ENCODE data around the gene TMEM9. TPM values are rescaled to one million over a fixed set of nuclear protein-coding genes. Genes with fewer than 3 reads are reported as not detected.

Gene TMEM9
- total and polyA plus RNA-seq, 9 of the 15 experiments (the other 6 are each of a cell fraction or from before 2014, with no cell fraction given) = 30.4 to 107 (median 67.6) TPM

DNA sequence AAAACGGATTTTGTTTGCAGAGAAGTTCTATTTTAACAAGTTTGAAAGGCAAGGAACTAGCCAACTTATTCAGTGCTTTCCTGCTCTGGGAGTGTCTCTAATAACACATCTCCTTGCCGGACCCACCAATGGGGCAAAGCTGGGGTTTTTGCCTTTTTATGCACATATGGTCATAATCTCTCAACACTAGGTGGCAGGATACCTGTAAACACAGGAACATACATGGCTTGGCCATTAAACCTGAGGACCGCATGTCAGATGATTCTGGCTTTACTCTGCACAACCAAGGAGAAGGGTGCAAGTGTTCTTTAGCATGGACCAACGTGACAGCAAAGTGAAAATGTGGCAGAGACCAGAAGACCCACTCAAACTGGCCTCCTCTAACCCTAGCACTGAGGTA is 4.9 kb downstream of the TMEM9 start:
- no peak overlapping the region for H3K9ac ChIP-seq (ENCODE audit: insufficient read depth in 1 of 2, low read depth in 2 of 2, low read length in 2 of 2)
- POLR2A ChIA-PET = interaction anchor here (0.6 to 2.4 kb wide), 4 partner anchors 10 to 385 kb away, joined by 3 to 8 read pairs (median 3); no protein-coding TSS in a partner anchor
- H3K4me3 ChIP-seq = no peak overlapping the region
- 29% methylated on average over 4 of the region's 4 CpGs for WGBS (ENCODE audit: insufficient coverage, low coverage, missing lambda C conversion rate)
- peaks cover 6% of the 10 kb centered on the region; the same call in 1 of the 2 replicates for H4K20me1 ChIP-seq (replicated peaks; ENCODE audit: control insufficient read depth, insufficient read depth, low read length)
- H3K27me3 ChIP-seq (ENCODE audit: control insufficient read depth in 2 of 2, insufficient read depth in 2 of 2, low read length in 2 of 2) = no peaks in the 10 kb centered on the region
- DNase-seq (ENCODE audit: extremely low read depth in 1 of 4, low spot score in 3 of 4) (peak; percentile 66 to 72 (median 70)), FAIRE-seq (peak; percentile 94), ATAC-seq (peak; percentile 68)
- intact Hi-C loops (cut with micrococcal nuclease) = loop anchor here (1.0 kb wide), 2 partner anchors 36 to 74 kb away; no protein-coding TSS in a partner anchor
- in situ Hi-C loops (cut with MboI) = loop anchor here (5.0 kb wide), 1 partner anchor 68 kb away; no protein-coding TSS in a partner anchor
- no peak overlapping the region for H3K27ac ChIP-seq (ENCODE audit: extremely low read depth, low read depth, low read length)
- H3K9me1 ChIP-seq (ENCODE audit: control insufficient read depth, insufficient read depth, low read length) = no peaks in the 10 kb centered on the region
- H3K4me2 ChIP-seq (ENCODE audit: insufficient read depth, low read length) = no peak overlapping the region
- peaks cover 84% of the 10 kb centered on the region for H3K36me3 ChIP-seq (ENCODE audit: control insufficient read depth, insufficient read depth, low read length)
- H3K4me1 ChIP-seq (replicated peaks in 1 of 2; ENCODE audit: control insufficient read depth in 2 of 2, insufficient read depth in 2 of 2, low read length in 2 of 2) = peaks cover 8 to 16% of the 10 kb centered on the region in 2 experiments; a peak in 4 of 5 replicates
- BruUV-seq (replicated peaks) = no TSS peak
- CTCF ChIA-PET (ENCODE audit: low intra/inter-chr PET ratio) = interaction anchor here (0.5 to 3.3 kb wide), 4 partner anchors 20 to 250 kb away, joined by 3 to 23 read pairs (median 13); partner anchors contain the start of gene LAD1
- peaks cover 12% of the 10 kb centered on the region; the same call in 2 of the 3 replicates for H3K79me2 ChIP-seq (ENCODE audit: control insufficient read depth, insufficient read depth, low read length)
- no peaks in the 10 kb centered on the region for H3K9me3 ChIP-seq (replicated peaks; ENCODE audit: control insufficient read depth, insufficient read depth, low read depth, low read length)
- no peak overlapping the region for H2AFZ ChIP-seq (ENCODE audit: low read depth, low read length)
- TF ChIP-seq HDAC3 (IDR thresholded peaks at IDR 0.05; ENCODE audit: borderline replicate concordance, partially characterized antibody) = no peak
- no peak for TF ChIP-seq NEUROD1 (IDR thresholded peaks at IDR 0.05; ENCODE audit: borderline replicate concordance, low read depth, low read length, partially characterized antibody)
- no peak for TF ChIP-seq USF1 (CRISPR knock-in tag; IDR thresholded peaks at IDR 0.05)
- no peak for TF ChIP-seq COPS2 (conservative IDR thresholded peaks at IDR 0.05)
- no peak for TF ChIP-seq ERF (CRISPR knock-in tag; IDR thresholded peaks at IDR 0.05)
- TF ChIP-seq CREM (IDR thresholded peaks at IDR 0.05; ENCODE audit: low read depth) = no peak
- TF ChIP-seq SMC3 (conservative IDR thresholded peaks at IDR 0.05; ENCODE audit: insufficient read depth, low read depth, low read length) = peak; percentile 67
- TF ChIP-seq ZNF347 (CRISPR knock-in tag; IDR thresholded peaks at IDR 0.05; ENCODE audit: low read depth) = no peak
- TF ChIP-seq RAD21 (CRISPR knock-in tag; conservative IDR thresholded peaks at IDR 0.05 in 1 of 2, IDR thresholded peaks at IDR 0.05 in 1 of 2) = peak; percentile 70 to 83
- TF ChIP-seq, protein P1, sequence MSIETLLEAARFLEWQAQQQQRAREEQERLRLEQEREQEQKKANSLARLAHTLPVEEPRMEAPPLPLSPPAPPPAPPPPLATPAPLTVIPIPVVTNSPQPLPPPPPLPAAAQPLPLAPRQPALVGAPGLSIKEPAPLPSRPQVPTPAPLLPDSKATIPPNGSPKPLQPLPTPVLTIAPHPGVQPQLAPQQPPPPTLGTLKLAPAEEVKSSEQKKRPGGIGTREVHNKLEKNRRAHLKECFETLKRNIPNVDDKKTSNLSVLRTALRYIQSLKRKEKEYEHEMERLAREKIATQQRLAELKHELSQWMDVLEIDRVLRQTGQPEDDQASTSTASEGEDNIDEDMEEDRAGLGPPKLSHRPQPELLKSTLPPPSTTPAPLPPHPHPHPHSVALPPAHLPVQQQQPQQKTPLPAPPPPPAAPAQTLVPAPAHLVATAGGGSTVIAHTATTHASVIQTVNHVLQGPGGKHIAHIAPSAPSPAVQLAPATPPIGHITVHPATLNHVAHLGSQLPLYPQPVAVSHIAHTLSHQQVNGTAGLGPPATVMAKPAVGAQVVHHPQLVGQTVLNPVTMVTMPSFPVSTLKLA (conservative IDR thresholded peaks at IDR 0.05) = peak; percentile 29 to 43; a peak in 1 of 4 replicates
- peak; percentile 40 to 47; a peak in 1 of 4 replicates for TF ChIP-seq FOXK2 (conservative IDR thresholded peaks at IDR 0.05 in 1 of 2, IDR thresholded peaks at IDR 0.05 in 1 of 2; ENCODE audit: low read depth in 2 of 2)
- TF ChIP-seq ELK1 (CRISPR knock-in tag; IDR thresholded peaks at IDR 0.05) = no peak
- TF ChIP-seq ZNF224 (CRISPR knock-in tag; IDR thresholded peaks at IDR 0.05) = no peak
- no peak for TF ChIP-seq NCOA1 (IDR thresholded peaks at IDR 0.05; ENCODE audit: low read depth)
- TF ChIP-seq ZNF324 (CRISPR knock-in tag; IDR thresholded peaks at IDR 0.05) = no peak

Measured in K562 (cell line).